Panc1 (cell line): Measurements from ENCODE around the gene TTLL12. TPM values are rescaled to one million over a fixed set of nuclear protein-coding genes. Genes with fewer than 3 reads are reported as not detected.

Experiments
- ATAC-seq: fragments of 200-7000 bp; cut with Tn5 transposase; 2 replicates; pipeline ENCODE4 v1.9.1; 2020; ENCODE audit warnings: mild to moderate bottlenecking, moderate library complexity
- BruUV-seq: library from RNA; stranded (reverse); fragments of 400-500 nt; replicated peaks from 2 replicates; lab custom pipeline; 2021; lab: Mats Ljungman, UMichigan
- CTCF ChIA-PET: fragments of 300-600 bp; sonication (Branson Sonifier 250); formaldehyde crosslinking; loops from one replicate; lab custom pipeline; 2022; ENCODE audit warnings: antibody characterized with exemption; lab: Charles Lee
- POLR2A ChIA-PET: fragments of 300-600 bp; sonication (Branson Sonifier 250); formaldehyde crosslinking; loops from one replicate; lab custom pipeline; 2022; ENCODE audit warnings: antibody characterized with exemption; lab: Charles Lee
- DNase-seq: peaks from one replicate; pipeline ENCODE4 v3.0.0-alpha.2; 2010; ENCODE audit warnings: low read depth, low spot score
- H3K27ac ChIP-seq: 2 replicates; pipeline ENCODE4 v1.5.1; 2011; ENCODE audit warnings: mild to moderate bottlenecking, low read length, inconsistent platforms
- H3K27me3 ChIP-seq: fragments of 200-500 bp; sonication (Bioruptor generic); 2 replicates; pipeline ENCODE4 v1.6.0; 2014; ENCODE audit warnings: low read length, inconsistent platforms; ENCODE audit not compliant: control insufficient read depth, insufficient read depth
- H3K36me3 ChIP-seq: fragments of 200-500 bp; sonication (Bioruptor generic); 2 replicates; pipeline ENCODE4 v1.5.1; 2014; ENCODE audit warnings: inconsistent platforms, mild to moderate bottlenecking, low read length, moderate library complexity; ENCODE audit not compliant: control insufficient read depth, insufficient read depth
- H3K4me1 ChIP-seq: 2 replicates; pipeline ENCODE4 v1.5.1; 2011; ENCODE audit warnings: inconsistent platforms, mild to moderate bottlenecking, low read length, moderate library complexity; ENCODE audit not compliant: control insufficient read depth, insufficient read depth
- H3K4me3 ChIP-seq, 2 experiments: 2 replicates each; pipeline ENCODE4 v1.5.1; 2011 to 2012; ENCODE audit warnings: low read depth in 2 of 2, low read length in 2 of 2, mild to moderate bottlenecking in 2 of 2, inconsistent platforms in 1 of 2, moderate library complexity in 1 of 2
- H3K9me3 ChIP-seq: fragments of 200-500 bp; sonication (Bioruptor generic); 2 replicates; pipeline ENCODE4 v1.5.1; 2014; ENCODE audit warnings: low read depth, mild to moderate bottlenecking, inconsistent platforms, low read length, moderate library complexity; ENCODE audit not compliant: control insufficient read depth, insufficient read depth
- POLR2AphosphoS5 ChIP-seq: IDR thresholded peaks from 2 replicates; pipeline ENCODE4 v1.6.1; 2012; ENCODE audit warnings: mild to moderate bottlenecking, low read depth, low read length, moderate library complexity
- SIN3A ChIP-seq: IDR thresholded peaks from 2 replicates; pipeline ENCODE4 v1.6.1; 2012; ENCODE audit warnings: low read depth, mild to moderate bottlenecking, low read length, moderate library complexity, borderline replicate concordance; ENCODE audit not compliant: insufficient read depth
- TCF7L2 ChIP-seq: IDR thresholded peaks from 2 replicates; pipeline ENCODE4 v1.6.1; 2011; ENCODE audit warnings: mild to moderate bottlenecking, low read depth, low read length, inconsistent platforms
- in situ Hi-C: cut with HindIII; loops from 2 replicates; pipeline ENCODE4 v1.10.0; 2016; ENCODE audit warnings: low sequenced_read_pairs, low pct_unique_long_range_greater_than_20kb
- intact Hi-C: fragments of 100-400 bp; cut with micrococcal nuclease; formaldehyde crosslinking; loops from one replicate; pipeline ENCODE4 v1.10.0; 2022; ENCODE audit not compliant: unreplicated experiment
- total RNA-seq: library from RNA; stranded (reverse); gene quantifications from one replicate; pipeline ENCODE4 v1.2.1, GENCODE V29; 2021; ENCODE audit not compliant: unreplicated experiment
- TF ChIP-seq, protein P1 (sequence below): fragments of 450-650 bp; IDR thresholded peaks from 2 replicates; pipeline ENCODE4 v1.5.1; 2017; ENCODE audit warnings: mild to moderate bottlenecking
- TF ChIP-seq, protein P2 (sequence below), 2 experiments: IDR thresholded peaks; 2 replicates each; pipeline ENCODE4 v1.6.1; 2011 to 2012; ENCODE audit warnings: low read depth in 2 of 2, control low read depth in 1 of 2, low read length in 1 of 2, mild to moderate bottlenecking in 1 of 2, moderate library complexity in 1 of 2; ENCODE audit not compliant: insufficient read depth in 1 of 2

TTLL12 gene
- total RNA-seq, 1 experiment from 2014 or later: 26.3 TPM

DNA sequence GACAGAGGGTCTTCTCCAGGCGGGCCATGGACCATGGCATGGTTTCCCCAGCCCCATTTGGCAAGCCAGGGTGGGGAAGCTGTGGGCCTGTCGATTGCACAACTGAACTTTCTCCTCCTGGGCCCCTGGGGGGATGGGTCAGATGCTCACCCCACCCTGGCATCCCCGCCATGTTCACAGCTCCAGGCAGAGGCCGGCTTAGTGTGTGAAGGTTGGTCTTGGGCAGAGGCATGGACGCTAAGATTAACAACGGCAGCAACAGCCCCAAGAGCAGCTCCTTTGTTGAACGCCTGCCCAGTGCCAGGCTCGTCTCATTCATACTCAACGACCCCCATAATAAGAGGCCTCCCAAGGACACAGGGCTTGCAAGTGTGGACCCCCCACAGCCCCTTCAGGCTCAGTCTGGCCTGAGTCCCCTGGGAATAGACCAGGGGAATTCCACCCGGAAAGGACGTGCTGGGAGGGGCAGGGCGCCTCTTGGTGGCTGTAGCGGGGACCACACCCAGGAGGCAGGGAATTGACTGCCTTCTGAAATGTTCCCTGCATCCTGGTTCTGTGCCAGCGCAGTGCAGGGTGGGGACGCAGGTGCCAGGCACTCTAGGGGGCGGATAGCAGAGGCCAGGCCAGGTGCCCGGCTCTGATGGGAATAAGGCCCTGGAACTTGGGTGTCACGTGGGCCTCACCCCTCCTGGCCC is 27.3 kb downstream of the TTLL12 start:
- DNase-seq (no peak), ATAC-seq (peak; percentile 40; the same call in 1 of the 2 replicates)
- H3K9me3 ChIP-seq: no peaks in the 10 kb centered on the region
- TF ChIP-seq TCF7L2 (no peak), POLR2AphosphoS5 (no peak), SIN3A (no peak)
- TF ChIP-seq, protein P1, sequence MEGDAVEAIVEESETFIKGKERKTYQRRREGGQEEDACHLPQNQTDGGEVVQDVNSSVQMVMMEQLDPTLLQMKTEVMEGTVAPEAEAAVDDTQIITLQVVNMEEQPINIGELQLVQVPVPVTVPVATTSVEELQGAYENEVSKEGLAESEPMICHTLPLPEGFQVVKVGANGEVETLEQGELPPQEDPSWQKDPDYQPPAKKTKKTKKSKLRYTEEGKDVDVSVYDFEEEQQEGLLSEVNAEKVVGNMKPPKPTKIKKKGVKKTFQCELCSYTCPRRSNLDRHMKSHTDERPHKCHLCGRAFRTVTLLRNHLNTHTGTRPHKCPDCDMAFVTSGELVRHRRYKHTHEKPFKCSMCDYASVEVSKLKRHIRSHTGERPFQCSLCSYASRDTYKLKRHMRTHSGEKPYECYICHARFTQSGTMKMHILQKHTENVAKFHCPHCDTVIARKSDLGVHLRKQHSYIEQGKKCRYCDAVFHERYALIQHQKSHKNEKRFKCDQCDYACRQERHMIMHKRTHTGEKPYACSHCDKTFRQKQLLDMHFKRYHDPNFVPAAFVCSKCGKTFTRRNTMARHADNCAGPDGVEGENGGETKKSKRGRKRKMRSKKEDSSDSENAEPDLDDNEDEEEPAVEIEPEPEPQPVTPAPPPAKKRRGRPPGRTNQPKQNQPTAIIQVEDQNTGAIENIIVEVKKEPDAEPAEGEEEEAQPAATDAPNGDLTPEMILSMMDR: no peak; the same call in 1 of the 2 replicates
- TF ChIP-seq, protein P2, sequence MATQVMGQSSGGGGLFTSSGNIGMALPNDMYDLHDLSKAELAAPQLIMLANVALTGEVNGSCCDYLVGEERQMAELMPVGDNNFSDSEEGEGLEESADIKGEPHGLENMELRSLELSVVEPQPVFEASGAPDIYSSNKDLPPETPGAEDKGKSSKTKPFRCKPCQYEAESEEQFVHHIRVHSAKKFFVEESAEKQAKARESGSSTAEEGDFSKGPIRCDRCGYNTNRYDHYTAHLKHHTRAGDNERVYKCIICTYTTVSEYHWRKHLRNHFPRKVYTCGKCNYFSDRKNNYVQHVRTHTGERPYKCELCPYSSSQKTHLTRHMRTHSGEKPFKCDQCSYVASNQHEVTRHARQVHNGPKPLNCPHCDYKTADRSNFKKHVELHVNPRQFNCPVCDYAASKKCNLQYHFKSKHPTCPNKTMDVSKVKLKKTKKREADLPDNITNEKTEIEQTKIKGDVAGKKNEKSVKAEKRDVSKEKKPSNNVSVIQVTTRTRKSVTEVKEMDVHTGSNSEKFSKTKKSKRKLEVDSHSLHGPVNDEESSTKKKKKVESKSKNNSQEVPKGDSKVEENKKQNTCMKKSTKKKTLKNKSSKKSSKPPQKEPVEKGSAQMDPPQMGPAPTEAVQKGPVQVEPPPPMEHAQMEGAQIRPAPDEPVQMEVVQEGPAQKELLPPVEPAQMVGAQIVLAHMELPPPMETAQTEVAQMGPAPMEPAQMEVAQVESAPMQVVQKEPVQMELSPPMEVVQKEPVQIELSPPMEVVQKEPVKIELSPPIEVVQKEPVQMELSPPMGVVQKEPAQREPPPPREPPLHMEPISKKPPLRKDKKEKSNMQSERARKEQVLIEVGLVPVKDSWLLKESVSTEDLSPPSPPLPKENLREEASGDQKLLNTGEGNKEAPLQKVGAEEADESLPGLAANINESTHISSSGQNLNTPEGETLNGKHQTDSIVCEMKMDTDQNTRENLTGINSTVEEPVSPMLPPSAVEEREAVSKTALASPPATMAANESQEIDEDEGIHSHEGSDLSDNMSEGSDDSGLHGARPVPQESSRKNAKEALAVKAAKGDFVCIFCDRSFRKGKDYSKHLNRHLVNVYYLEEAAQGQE (IDR thresholded peaks at IDR 0.05; ENCODE audit: insufficient read depth in 1 of 2, low read depth in 2 of 2, low read length in 1 of 2): no peak
- ChIA-PET CTCF (no interaction called here), POLR2A (no interaction called here)
- no peak overlapping the region for H3K27ac ChIP-seq
- no TSS peak for BruUV-seq
- H3K4me1 ChIP-seq: no peaks in the 10 kb centered on the region
- H3K36me3 ChIP-seq: no peaks in the 10 kb centered on the region
- intact Hi-C loops: no loop called here
- in situ Hi-C loops: no loop called here
- H3K4me3 ChIP-seq: no peak overlapping the region
- no peaks in the 10 kb centered on the region for H3K27me3 ChIP-seq

DNA sequence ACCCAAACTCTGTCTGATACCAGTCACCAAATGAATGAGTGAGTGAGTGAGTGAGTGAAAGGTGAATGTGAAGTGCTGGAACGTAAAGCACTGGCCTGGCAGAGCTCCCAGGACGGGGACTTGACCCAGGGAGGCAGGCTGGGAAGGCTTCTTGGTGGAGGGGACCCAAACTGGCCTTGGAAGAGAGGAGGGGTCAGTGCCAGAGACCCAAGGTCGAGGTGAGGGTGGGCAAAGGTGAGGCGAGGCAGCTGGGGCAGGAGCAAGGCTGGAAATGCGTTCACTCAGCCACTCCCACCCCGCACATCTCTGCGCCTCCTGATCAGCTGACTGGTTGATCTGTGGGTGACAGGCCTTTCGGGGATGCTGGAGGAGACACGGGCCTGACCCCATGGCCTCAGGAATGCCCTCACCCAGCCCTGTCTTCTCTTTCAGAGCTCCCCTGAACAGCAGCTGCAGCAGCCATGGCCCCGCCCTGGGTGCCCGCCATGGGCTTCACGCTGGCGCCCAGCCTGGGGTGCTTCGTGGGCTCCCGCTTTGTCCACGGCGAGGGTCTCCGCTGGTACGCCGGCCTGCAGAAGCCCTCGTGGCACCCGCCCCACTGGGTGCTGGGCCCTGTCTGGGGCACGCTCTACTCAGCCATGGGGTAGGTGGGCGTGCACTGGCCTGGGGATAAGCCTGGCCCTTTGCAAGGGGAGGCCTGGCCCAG is 28.0 kb downstream of the TTLL12 start:
- POLR2A ChIA-PET: no interaction called here

More for the DNA sequence above, 28.0 kb downstream of the TTLL12 start:
- no TSS peak for BruUV-seq
- intact Hi-C loops (no loop called here), in situ Hi-C loops (no loop called here)
- H3K27me3 ChIP-seq: no peaks in the 10 kb centered on the region
- H3K36me3 ChIP-seq: no peaks in the 10 kb centered on the region
- H3K4me3 ChIP-seq: no peak overlapping the region
- TF ChIP-seq, protein P2 (IDR thresholded peaks at IDR 0.05; ENCODE audit: insufficient read depth in 1 of 2, low read depth in 2 of 2, low read length in 1 of 2): no peak
- no peak overlapping the region for H3K27ac ChIP-seq
- no peaks in the 10 kb centered on the region for H3K9me3 ChIP-seq
- ATAC-seq (no peak), DNase-seq (no peak)
- peaks cover 2% of the 10 kb centered on the region; the same call in 1 of the 2 replicates for H3K4me1 ChIP-seq
- CTCF ChIA-PET: interaction anchor here (0.6 kb wide), 1 partner anchor 29 kb away, joined by 3 read pairs; no protein-coding TSS in a partner anchor
